ENCODE data around the gene EHD1.
"Not testable (repeated sequence)": the region's sequence is repeated elsewhere in the genome, so short reads cannot be mapped to it uniquely, and the experiment has no call there.

Gene EHD1

GRCh38 chr11:64832467-64833197, 45.8 kb downstream of the EHD1 start:
- DNase-seq (ENCODE audit: extremely low read depth in 1 of 2, low read depth in 1 of 2) = no peak

DNA sequence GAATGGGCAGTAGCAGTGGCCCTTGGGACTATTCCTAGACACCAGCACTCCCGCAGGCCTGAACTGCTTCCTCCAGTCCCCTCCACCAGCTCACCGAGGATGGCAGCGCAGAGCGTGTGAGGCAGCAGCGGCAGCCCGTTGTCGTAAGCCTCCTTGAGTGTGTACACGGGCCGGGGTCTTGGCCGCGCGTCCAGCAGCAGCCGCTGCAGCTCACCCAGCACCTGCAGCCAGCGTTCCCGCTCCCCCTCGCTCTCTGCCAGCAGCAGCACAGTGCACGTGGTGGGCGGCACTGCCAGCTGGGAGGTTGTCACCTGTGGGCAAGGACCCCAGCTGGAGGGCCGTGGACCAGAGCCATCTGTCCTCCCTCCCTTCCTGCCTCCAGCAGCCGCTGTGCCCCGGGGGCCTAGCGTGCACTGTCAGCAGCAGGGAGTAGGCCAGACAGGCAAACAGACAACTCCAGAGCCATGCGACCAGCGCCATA, 47.0 kb downstream of the EHD1 start:
- no peak for DNase-seq (ENCODE audit: extremely low read depth in 1 of 2, low read depth in 1 of 2)

- DNase-seq (ENCODE audit: extremely low read depth in 1 of 2, low read depth in 1 of 2) = no peak
Measured at GRCh38 chr11:64829536-64830251, 48.7 kb downstream of the EHD1 start.

- DNase-seq (ENCODE audit: extremely low read depth in 1 of 2, low read depth in 1 of 2) = no peak
Measured at GRCh38 chr11:64827451-64827839, 51.0 kb downstream of the EHD1 start.

GRCh38 chr11:64826578-64827450, 51.6 kb downstream of the EHD1 start:
- DNase-seq (ENCODE audit: extremely low read depth in 1 of 2, low read depth in 1 of 2) = no peak

DNA sequence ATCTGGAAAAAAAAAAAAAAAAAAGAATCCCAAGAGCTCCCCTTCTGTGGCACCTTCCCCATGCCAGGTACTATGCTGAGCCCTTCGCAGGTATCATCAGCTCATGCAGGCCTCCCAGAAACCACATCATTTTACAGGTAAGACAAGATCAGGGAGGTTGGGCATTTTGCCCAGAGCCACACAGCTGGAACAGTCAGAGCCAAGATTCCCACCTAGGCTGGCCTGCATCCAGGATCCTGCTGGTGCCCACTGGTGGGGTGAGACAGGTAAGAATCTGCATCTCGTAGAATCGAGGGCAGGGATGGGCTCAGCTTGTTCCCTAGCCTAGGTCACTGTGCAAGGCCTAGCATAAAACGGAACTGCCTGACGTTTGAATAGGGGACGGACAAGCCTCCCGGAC, 52.4 kb downstream of the EHD1 start:
- no peak for DNase-seq (ENCODE audit: extremely low read depth in 1 of 2, low read depth in 1 of 2)

- no peak for DNase-seq (ENCODE audit: extremely low read depth in 1 of 2, low read depth in 1 of 2)
Measured at GRCh38 chr11:64823568-64824119, 54.8 kb downstream of the EHD1 start.

DNA sequence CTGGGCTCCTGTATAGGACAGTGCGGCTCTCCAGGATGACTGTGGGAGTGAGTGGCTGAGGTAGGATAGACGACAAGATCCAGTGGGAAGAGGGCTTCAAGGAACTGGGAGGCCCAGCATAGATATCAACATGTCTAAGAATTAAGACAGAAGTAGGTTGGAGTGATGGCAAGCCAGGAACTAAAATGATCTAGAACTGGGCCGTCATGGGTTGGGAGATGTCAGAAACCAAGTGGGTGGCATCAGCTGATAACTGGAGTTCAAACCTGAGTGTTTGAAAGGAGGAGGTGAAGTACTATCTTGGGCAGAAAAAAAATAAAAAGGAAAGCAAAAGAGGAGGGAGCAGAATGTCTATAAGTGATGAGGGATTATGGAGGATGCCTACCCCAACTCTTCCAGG, 60.9 kb downstream of the EHD1 start:
- DNase-seq (ENCODE audit: extremely low read depth in 1 of 2, low read depth in 1 of 2) = no peak

DNA sequence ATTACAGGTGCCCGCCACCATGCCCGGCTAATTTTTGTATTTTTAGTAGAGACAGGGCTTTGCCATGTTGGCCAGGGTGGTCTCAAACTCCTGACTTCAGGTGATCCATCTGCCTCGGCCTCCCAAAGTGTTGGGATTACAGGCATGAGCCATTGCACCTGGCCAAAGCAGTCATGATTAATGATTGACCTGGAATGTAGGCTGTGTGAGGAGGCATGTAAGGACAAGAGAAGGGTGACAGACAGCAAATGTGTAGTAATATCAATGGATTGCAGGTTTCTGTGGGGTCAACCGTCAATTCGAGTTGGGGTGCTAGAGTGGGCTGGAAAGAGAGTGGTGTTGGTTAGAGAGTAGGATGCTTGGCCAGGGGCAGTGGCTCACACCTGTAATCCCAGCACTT, 63.0 kb downstream of the EHD1 start:
- DNase-seq (ENCODE audit: extremely low read depth in 1 of 2, low read depth in 1 of 2) = not testable (repeated sequence)

DNA sequence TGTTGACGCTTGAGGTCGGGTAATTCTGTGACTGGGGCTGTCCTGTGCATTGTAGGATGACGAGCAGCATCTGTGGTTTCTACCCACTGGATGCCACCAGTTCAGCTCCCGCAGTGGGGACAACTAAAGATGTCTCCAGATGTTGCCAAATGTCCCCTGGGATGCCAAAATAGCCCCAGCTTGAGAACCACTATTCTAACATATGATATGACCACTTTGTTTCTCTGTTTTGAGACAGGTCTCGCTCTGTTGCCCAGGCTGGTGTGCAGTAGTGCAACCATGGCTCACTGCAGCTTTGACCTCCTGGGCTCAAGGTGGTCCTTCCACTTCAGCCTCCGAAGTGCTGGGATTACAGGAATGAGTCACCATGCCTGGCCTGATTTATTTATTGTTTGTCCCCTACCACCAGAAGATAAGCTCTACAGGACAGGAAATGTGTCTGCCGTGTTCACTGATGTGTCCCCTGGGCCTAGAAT, 63.7 kb downstream of the EHD1 start:
- DNase-seq (ENCODE audit: extremely low read depth in 1 of 2, low read depth in 1 of 2) = no peak

- DNase-seq (ENCODE audit: extremely low read depth in 1 of 2, low read depth in 1 of 2) = no peak
Measured at GRCh38 chr11:64813826-64814225, 64.6 kb downstream of the EHD1 start.

- DNase-seq (ENCODE audit: extremely low read depth in 1 of 2, low read depth in 1 of 2) = no peak
Measured at GRCh38 chr11:64810891-64811272, 67.5 kb downstream of the EHD1 start.

GRCh38 chr11:64810271-64810890, 68.0 kb downstream of the EHD1 start, which contains the start of gene MEN1:
TSS of gene MEN1 (minus strand) at chr11:64810551. CDS start at chr11:64810109, 442 bp downstream.
- DNase-seq (ENCODE audit: extremely low read depth in 1 of 2, low read depth in 1 of 2) = peak; percentile 75 to 83

DNA sequence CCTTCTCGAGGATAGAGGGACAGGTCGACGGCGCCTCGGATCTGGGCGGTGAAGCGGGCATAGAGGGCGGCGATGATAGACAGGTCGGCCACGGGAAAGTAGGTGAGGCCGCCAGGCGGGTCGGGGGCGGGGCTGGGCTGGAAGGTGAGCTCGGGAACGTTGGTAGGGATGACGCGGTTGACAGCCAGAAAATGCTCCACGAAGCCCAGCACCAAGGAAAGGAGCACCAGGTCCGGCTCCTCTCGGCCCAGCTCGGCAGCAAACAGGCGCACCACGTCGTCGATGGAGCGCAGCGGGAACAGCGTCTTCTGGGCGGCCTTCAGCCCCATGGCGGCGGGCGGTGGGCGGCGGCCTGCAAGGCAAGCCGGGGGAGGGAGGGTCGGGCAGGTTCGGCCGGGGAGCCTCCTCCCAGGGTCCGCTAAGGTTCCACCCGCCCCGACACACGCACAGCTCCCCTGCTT, 68.6 kb downstream of the EHD1 start:
- DNase-seq (ENCODE audit: extremely low read depth in 1 of 2, low read depth in 1 of 2) = no peak

GRCh38 chr11:64805481-64805880, 72.9 kb downstream of the EHD1 start:
- no peak for DNase-seq (ENCODE audit: extremely low read depth in 1 of 2, low read depth in 1 of 2)

- DNase-seq (ENCODE audit: extremely low read depth in 1 of 2, low read depth in 1 of 2) = no peak
Measured at GRCh38 chr11:64804346-64805210, 73.8 kb downstream of the EHD1 start.

DNA sequence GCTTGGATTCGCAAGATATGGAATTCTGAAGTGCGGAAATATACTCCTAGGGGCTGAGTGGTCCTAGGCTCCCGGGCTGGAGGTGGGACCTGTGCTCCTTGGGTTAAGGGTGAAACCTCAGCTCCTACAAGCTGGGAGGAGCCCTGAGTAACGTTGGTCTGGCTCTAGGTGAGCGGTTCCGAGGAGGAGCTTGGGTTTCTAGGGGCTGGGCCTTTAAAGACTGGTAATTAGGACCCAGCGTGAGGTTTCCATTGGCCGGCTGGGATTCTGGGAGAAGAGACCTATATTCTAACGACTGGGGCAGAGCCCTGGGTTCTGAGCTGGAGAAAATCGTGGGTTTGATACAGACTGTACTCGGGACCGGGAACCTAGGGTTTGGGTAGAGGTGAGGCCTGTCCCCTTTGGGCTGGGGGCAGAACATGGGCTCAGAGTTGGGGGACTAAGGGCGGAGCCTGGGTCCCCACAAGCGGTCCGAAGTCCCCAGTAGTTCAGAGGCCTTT, 74.5 kb downstream of the EHD1 start:
- DNase-seq (ENCODE audit: extremely low read depth in 1 of 2, low read depth in 1 of 2) = no peak

DNA sequence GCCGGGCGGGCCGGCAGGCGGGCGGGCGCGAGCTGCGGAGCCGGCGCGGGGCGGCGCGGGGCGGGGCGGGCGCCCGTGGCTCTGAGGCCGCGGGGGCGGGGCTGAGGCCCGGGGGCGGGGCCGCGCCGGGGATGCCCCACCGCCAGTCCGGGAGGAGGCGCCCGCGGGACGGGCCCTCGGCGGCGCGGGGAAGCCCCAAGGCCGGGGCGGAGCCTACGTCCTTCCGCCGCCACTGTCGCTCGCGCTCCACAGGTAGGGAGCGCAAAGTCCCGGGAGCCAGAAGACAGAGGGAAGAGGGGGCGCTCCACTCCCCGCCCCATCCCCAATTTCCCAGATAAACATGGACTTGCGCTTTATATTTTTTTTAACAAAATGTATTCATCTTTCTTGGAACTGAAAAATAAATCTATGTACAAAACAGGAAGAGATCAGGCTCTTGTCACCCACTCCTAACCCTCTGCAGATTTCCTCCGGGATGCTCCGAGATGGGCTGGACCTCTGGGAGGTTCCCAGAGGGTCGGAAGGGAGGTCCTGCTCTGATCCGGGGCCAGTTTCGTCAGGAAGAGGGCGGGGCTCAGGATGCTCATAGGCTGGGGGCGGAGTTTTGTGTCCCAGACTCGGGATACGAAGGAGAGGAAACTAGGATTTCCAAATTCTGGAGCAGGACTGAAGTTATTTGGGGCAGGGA, 75.1 kb downstream of the EHD1 start, which contains the start of gene MAP4K2:
TSS of gene MAP4K2 (minus strand) at position 57 of the 688 bp plus-strand sequence. CDS start 65 bp downstream, outside the sequence.
- peak; percentile 71 to 78 for DNase-seq (ENCODE audit: extremely low read depth in 1 of 2, low read depth in 1 of 2)

All from stimulated activated CD8-positive, alpha-beta memory T cell treated with anti-CD3 and anti-CD28 coated beads, Interleukin-7, amount 100 ng/mL, for 48 hours (primary cell).